ENCODE results near the gene AIFM1.

The AIFM1 gene

GRCh38 chrX:130170752-130171445 is 5.3 kb upstream of the AIFM1 start:
- peak; percentile 96 for DNase-seq

GRCh38 chrX:130167040-130167439 is 1.4 kb upstream of the AIFM1 start:
- DNase-seq: no peak

GRCh38 chrX:130166503-130166777 is 799 bp upstream of the AIFM1 start:
- DNase-seq: no peak

GRCh38 chrX:130165181-130165702 is 399 bp downstream of the AIFM1 start:
- no peak for DNase-seq

GRCh38 chrX:130163398-130163797 is 2.2 kb downstream of the AIFM1 start:
- DNase-seq: no peak

GRCh38 chrX:130162094-130162735 is 3.4 kb downstream of the AIFM1 start:
- no peak for DNase-seq

- DNase-seq: no peak
Measured at GRCh38 chrX:130159776-130160175, 5.9 kb downstream of the AIFM1 start.

GRCh38 chrX:130158311-130158710 is 7.3 kb downstream of the AIFM1 start:
- DNase-seq: no peak

- DNase-seq: no peak
Measured at GRCh38 chrX:130155564-130155963, 10.1 kb downstream of the AIFM1 start.

- no peak for DNase-seq
Measured at GRCh38 chrX:130147631-130148030, 18.0 kb downstream of the AIFM1 start.

- no peak for DNase-seq
Measured at GRCh38 chrX:130145123-130145522, 20.5 kb downstream of the AIFM1 start.

GRCh38 chrX:130144509-130144908 is 21.1 kb downstream of the AIFM1 start:
- no peak for DNase-seq

- no peak for DNase-seq
Measured at GRCh38 chrX:130139474-130140201, 26.0 kb downstream of the AIFM1 start.

GRCh38 chrX:130136961-130137360 is 28.7 kb downstream of the AIFM1 start:
- no peak for DNase-seq

- DNase-seq: no peak
Measured at GRCh38 chrX:130136496-130136895, 29.1 kb downstream of the AIFM1 start.

- no peak for DNase-seq
Measured at GRCh38 chrX:130130990-130131389, 34.7 kb downstream of the AIFM1 start.

GRCh38 chrX:130125091-130125874 is 40.4 kb downstream of the AIFM1 start:
- DNase-seq: no peak

GRCh38 chrX:130124577-130124976 is 41.1 kb downstream of the AIFM1 start:
- DNase-seq: no peak

- DNase-seq: no peak
Measured at GRCh38 chrX:130121505-130121800, 44.2 kb downstream of the AIFM1 start.

- no peak for DNase-seq
Measured at GRCh38 chrX:130120746-130121504, 44.7 kb downstream of the AIFM1 start.

GRCh38 chrX:130120321-130120731 is 45.3 kb downstream of the AIFM1 start:
- no peak for DNase-seq

GRCh38 chrX:130119312-130119898 is 46.2 kb downstream of the AIFM1 start:
- no peak for DNase-seq
